Type B pancreatic cell (in vitro differentiated cells): ENCODE measurements around the gene SEC16A. TPM values are rescaled to one million over a fixed set of nuclear protein-coding genes. Genes with fewer than 3 reads are reported as not detected.

Experiments
- DNase-seq: peaks from one replicate; pipeline ENCODE4 v3.0.0; 2021; ENCODE audit warnings: mixed read lengths; ENCODE audit not compliant: unreplicated experiment; ENCODE audit errors: extremely low spot score
- H3K27ac Mint-ChIP-seq: 2 replicates; pipeline ENCODE4 v1.8.0; 2021; ENCODE audit warnings: mild to moderate bottlenecking, mixed read lengths
- H3K27me3 Mint-ChIP-seq: 2 replicates; pipeline ENCODE4 v1.8.0; 2021; ENCODE audit warnings: mixed read lengths
- H3K36me3 Mint-ChIP-seq: 2 replicates; pipeline ENCODE4 v1.8.0; 2021; ENCODE audit warnings: mixed read lengths
- H3K4me1 Mint-ChIP-seq: one replicate; pipeline ENCODE4 v1.8.0; 2021; ENCODE audit warnings: mixed read lengths; ENCODE audit not compliant: unreplicated experiment
- H3K4me3 Mint-ChIP-seq: 2 replicates; pipeline ENCODE4 v1.8.0; 2021; ENCODE audit warnings: mild to moderate bottlenecking, mixed read lengths
- H3K9me3 Mint-ChIP-seq: 2 replicates; pipeline ENCODE4 v1.8.0; 2021; ENCODE audit warnings: mixed read lengths
- long read RNA-seq: library from polyadenylated mRNA; unstranded; transcript quantifications from one replicate; pipeline ENCODE4 v2.0.0, GENCODE V29; 2020
- total RNA-seq: library from RNA; stranded (reverse); gene quantifications from 2 replicates; pipeline ENCODE4 v1.2.1, GENCODE V29; 2021; ENCODE audit warnings: low replicate concordance
- TF ChIP-seq, protein P1 (sequence below): fragments of 200-600 bp; sonication (generic); conservative IDR thresholded peaks from 2 replicates; pipeline ENCODE4 v1.5.0; 2021; ENCODE audit warnings: antibody characterized with exemption, mild to moderate bottlenecking

Gene SEC16A, protein sequence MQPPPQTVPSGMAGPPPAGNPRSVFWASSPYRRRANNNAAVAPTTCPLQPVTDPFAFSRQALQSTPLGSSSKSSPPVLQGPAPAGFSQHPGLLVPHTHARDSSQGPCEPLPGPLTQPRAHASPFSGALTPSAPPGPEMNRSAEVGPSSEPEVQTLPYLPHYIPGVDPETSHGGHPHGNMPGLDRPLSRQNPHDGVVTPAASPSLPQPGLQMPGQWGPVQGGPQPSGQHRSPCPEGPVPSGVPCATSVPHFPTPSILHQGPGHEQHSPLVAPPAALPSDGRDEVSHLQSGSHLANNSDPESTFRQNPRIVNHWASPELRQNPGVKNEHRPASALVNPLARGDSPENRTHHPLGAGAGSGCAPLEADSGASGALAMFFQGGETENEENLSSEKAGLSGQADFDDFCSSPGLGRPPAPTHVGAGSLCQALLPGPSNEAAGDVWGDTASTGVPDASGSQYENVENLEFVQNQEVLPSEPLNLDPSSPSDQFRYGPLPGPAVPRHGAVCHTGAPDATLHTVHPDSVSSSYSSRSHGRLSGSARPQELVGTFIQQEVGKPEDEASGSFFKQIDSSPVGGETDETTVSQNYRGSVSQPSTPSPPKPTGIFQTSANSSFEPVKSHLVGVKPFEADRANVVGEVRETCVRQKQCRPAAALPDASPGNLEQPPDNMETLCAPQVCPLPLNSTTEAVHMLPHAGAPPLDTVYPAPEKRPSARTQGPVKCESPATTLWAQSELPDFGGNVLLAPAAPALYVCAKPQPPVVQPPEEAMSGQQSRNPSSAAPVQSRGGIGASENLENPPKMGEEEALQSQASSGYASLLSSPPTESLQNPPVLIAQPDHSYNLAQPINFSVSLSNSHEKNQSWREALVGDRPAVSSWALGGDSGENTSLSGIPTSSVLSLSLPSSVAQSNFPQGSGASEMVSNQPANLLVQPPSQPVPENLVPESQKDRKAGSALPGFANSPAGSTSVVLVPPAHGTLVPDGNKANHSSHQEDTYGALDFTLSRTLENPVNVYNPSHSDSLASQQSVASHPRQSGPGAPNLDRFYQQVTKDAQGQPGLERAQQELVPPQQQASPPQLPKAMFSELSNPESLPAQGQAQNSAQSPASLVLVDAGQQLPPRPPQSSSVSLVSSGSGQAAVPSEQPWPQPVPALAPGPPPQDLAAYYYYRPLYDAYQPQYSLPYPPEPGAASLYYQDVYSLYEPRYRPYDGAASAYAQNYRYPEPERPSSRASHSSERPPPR (N-terminal part only)
- 74.6 and 95.0 TPM in 2 replicates for total RNA-seq
- long read RNA-seq, transcript SEC16A-208 (2 exons, 1,988 nt): major isoform, 5 of 39 reads
- long read RNA-seq, partial matches to known transcripts: 12 of 39 reads
- long read RNA-seq, other reads (novel, unspliced or antisense): 22 of 39 reads

DNA sequence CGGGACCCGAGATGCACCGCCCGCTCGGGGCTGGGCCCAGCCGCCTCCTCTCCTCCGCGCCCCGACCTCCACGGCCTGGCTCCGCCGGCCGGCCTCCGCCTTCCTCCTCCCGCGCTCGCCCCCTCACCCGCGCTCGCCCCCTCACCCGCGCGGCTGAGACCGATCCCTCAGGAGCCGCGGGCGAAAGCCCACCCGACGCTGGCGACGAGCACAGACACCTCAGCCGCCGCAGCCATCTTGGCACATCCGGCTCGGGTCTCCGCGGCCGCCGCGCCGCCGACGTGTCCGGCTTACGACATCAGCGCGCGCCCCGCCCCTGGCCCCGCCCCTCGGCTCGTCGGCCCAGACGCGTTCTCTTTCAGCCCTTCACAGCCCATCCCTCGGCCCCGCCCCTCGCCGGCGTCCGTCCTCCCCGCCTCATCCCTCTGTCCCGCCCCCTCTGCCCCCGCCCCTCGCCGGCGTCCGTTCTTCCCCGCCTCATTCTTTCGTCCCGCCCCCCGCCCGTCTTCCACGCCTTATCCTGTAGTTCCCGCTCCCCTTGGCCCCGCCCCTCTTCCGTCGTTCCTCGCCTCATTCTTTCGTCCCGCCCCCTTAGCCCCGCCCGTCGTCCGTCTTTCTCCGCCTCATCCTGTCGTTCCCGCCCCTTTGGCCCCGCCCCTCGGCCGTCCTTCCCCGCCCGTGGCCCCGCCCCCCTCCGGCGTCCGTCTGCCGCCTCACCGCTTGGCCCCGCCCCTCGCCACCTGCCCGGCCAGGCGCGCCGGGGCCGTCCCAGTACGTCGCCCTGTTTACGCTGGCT lies at the start of gene SEC16A:
Gene SEC16A (minus strand): TSS at position 248 of the 796 bp plus-strand sequence. CDS start 5,425 bp downstream, outside the sequence.
- no peaks in the 10 kb centered on the region for H3K27me3 Mint-ChIP-seq
- H3K36me3 Mint-ChIP-seq: no peaks in the 10 kb centered on the region
- TF ChIP-seq, protein P1, sequence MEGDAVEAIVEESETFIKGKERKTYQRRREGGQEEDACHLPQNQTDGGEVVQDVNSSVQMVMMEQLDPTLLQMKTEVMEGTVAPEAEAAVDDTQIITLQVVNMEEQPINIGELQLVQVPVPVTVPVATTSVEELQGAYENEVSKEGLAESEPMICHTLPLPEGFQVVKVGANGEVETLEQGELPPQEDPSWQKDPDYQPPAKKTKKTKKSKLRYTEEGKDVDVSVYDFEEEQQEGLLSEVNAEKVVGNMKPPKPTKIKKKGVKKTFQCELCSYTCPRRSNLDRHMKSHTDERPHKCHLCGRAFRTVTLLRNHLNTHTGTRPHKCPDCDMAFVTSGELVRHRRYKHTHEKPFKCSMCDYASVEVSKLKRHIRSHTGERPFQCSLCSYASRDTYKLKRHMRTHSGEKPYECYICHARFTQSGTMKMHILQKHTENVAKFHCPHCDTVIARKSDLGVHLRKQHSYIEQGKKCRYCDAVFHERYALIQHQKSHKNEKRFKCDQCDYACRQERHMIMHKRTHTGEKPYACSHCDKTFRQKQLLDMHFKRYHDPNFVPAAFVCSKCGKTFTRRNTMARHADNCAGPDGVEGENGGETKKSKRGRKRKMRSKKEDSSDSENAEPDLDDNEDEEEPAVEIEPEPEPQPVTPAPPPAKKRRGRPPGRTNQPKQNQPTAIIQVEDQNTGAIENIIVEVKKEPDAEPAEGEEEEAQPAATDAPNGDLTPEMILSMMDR: no peak
- peak within 1 kb of the TSS; percentile 95 for H3K27ac Mint-ChIP-seq
- peak within 1 kb of the TSS; percentile 96 for H3K4me3 Mint-ChIP-seq
- no peaks in the 10 kb centered on the region for H3K9me3 Mint-ChIP-seq
- DNase-seq: peak; percentile 100
- H3K4me1 Mint-ChIP-seq: peaks cover 19% of the 10 kb centered on the region

DNA sequence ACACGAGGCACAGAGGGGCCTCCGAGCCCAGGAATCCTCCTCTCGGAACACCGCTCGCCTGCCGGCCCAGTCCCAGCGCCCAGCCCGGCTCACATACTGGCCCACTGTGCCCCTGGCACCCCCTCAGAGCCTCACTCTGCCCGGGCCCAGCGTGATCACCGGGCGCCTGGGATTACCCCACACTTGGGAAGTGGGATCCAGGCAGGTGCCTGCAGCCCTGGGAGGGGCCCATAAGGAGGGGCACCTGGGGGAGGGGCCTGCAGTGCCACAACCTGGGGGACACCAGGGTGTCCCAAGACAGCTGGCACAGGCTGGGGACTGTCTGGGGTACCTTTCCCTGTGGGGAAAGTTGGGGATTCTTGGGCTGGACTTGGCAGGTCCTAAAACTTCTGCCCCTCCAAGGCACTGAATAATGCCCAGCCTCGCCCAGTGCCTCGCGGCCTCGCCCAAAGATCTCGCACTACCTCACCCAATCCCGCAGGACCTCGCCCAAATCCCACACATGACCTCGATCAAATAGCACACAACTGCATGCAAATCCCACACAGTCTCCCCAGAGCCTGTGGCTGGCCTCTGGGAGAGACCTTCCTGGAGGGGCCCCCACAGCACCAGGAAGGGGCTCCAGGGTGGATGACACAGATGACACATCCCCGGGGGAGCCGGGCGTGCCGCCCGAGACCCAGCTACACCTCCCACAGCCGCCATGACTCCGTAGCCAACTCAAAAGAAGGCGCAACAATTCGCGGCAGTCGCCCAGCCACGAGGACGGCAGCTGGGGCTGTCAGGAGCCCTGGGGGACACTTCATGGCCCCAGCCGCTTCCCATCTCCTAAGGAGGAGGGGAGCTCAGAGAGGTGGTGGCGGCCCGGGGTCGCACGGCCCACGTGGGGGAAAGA lies 49.3 kb upstream of the SEC16A start:
- Mint-ChIP-seq H3K4me1 (peaks cover 15% of the 10 kb centered on the region), H3K4me3 (no peak overlapping the region), H3K9me3 (no peaks in the 10 kb centered on the region), H3K27me3 (no peaks in the 10 kb centered on the region), H3K36me3 (no peaks in the 10 kb centered on the region), H3K27ac (no peak overlapping the region)
- TF ChIP-seq, protein P1: no peak
- DNase-seq: no peak

DNA sequence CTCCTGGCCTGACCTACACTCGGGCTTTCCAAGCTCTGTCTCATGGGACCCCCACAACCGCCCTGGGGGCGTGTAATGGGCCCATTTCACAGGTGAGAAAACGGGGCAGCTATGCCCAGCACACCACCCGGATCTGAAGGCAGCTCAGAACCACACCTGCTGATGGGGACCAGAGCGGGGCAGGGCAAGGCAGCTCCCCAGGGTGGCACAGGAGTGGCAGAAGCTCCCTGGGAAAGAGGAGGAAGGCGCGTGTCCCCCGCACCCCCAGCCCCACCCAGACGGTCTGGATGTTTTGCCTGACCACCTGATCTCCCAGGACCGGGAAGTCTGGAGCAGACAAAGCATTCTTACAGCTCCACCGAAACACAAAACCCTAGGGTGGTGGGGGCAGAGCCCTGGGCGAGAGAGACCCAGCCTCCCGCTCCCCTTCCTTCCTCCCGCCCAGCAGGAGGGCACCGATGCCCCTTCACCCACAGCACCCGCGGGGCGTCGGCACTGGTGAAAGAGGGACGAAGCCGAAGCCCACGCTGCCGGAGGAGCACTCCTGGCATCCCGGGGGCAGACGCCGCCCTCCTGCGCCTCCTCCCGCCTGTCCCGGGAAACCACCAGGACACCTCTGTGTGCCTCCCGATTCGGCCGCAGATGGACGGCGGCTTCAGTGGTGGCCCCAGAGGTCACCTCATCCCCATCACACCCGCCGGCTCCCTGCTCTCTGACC lies 48.5 kb upstream of the SEC16A start:
- H3K27me3 Mint-ChIP-seq: no peaks in the 10 kb centered on the region
- no peak for DNase-seq
- no peak overlapping the region for H3K4me3 Mint-ChIP-seq
- TF ChIP-seq, protein P1: no peak
- H3K4me1 Mint-ChIP-seq: peaks cover 16% of the 10 kb centered on the region
- H3K27ac Mint-ChIP-seq: no peak overlapping the region
- H3K9me3 Mint-ChIP-seq: no peaks in the 10 kb centered on the region
- no peaks in the 10 kb centered on the region for H3K36me3 Mint-ChIP-seq

DNA sequence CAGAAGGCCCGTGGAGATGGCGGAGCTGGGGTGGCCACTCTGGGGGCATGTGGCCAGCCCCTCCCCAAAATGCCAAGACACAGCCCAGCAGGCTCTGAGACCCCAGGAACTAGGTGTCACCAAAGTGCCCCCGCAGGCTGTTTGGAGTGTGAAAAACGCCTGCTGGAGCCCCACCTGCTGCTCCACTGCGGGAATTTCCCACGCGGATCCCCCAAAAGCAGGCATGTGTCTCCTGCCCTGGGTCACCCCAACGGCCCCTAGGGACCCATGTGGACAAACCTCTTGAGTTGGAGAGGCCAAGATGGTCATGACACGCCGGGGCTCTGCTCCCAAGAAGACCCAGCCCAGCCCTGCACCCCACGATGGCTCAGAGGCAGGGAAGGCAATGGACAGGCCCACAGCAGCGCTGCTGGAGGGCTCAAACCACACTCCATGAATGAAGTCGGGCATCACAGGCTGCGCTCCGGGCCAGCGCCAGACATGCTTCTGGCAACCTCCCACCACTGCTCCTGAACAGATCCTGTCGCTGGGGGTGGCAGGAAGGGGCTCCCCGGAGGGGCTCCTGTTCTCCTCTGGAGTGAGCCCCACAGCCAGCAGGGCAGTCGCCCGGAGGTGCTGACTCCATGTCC lies 47.7 kb upstream of the SEC16A start:
- Mint-ChIP-seq H3K9me3 (no peaks in the 10 kb centered on the region), H3K4me3 (no peak overlapping the region), H3K4me1 (peaks cover 19% of the 10 kb centered on the region), H3K36me3 (no peaks in the 10 kb centered on the region), H3K27ac (no peak overlapping the region), H3K27me3 (no peaks in the 10 kb centered on the region)
- TF ChIP-seq, protein P1: no peak
- no peak for DNase-seq
